GM18517 (cell line): Measurements from ENCODE around the gene PTGFR.

Experiments
- ATAC-seq: cut with Tn5 transposase; IDR thresholded peaks from one replicate; pipeline ENCODE4 v1.9.1; 2021; ENCODE audit warnings: mild to moderate bottlenecking, moderate library complexity; ENCODE audit not compliant: unreplicated experiment

PTGFR gene

DNA sequence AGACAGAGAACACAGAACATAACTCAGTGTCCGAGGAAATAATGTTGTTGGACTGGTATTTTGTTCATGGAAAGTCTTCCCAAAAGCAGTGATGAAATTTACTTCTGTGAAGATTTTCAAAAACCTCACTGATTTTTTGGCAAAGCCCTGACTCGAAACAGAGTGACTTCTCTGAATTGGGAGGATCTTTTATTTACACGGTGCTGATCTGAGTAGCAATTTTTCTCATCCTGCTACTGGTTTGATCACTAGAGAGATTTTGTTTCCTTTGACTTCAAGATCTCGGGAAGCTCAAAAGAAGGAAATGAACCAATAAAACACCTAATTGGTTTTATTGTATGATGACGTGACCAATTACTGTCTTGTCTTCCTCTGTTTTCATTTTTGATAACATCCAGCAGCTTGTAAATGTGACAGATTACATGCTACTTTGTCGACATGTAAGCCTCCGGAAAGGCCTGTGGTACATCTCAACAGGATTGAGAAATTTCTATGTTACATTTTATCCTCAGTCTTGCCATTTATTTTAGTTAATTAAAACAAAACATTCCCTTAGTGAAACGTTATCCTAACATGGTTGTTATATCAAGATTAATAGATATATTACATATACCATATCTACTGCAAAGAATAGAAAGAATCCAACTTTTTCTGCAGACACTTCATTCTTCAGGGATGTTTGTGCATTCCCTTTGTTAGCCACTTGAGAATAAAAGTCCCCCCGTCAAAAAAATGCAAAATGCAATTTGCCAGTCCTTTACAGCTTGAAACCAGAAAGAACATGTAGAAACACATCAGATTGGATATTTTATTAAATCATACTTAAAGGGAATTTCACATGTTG is 86.7 kb downstream of the PTGFR start:
- no peak for ATAC-seq

DNA sequence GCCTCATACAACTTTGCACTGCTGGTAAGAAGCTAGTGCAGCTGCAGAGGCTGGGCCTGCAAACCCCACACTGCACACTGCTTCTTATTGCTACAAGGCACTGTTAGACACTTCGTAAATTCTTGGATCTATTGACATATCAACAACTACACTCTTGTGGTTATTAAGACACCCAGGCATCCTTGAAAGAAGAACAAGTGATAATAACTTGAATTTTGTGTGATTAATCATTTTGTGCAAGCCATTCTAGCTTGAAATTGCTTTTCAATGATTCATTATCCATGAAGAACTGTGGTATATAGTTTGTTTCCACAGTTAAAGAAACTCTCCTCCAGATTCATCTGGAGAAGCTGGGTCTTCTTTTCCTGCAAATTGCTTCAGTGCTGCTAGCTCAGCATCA is 95.8 kb downstream of the PTGFR start:
- no peak for ATAC-seq

DNA sequence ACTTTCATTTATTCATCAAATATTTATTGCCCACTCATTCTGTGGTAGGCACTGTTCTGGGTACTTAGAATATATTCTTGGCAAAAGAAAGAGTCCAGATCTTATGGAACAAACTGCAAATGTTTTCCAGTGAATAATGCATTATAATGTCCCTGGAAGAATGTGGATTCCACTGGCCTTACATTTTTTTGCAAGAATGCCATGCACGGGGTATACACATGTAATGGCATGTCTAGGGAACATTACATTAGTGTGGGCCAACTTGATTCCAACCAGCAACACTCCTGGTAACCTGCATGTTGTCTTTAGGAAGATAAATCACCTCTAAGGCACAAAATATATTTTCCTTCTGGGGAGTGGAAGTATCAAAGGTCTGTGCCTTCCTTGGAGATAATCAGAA is 96.4 kb downstream of the PTGFR start:
- ATAC-seq: no peak
